GM12874 (cell line): ENCODE results near the gene GRM3.

Experiments used
- CTCF ChIP-seq: IDR thresholded peaks from 2 replicates; pipeline ENCODE4 v1.5.1; 2011; ENCODE audit warnings: low read depth, mild to moderate bottlenecking, control low read depth, low read length, moderate library complexity; ENCODE audit not compliant: insufficient read depth

Gene GRM3

GRCh38 chr7:86706406-86706805, 62.7 kb downstream of the GRM3 start:
- no peak for TF ChIP-seq CTCF

- no peak for TF ChIP-seq CTCF
Measured at GRCh38 chr7:86708031-86708680, 64.4 kb downstream of the GRM3 start.

- TF ChIP-seq CTCF = no peak
Measured at GRCh38 chr7:86720306-86720705, 76.6 kb downstream of the GRM3 start.

- TF ChIP-seq CTCF = no peak
Measured at GRCh38 chr7:86733783-86734182, 90.1 kb downstream of the GRM3 start.

- TF ChIP-seq CTCF = no peak
Measured at GRCh38 chr7:86745013-86745745, 101.5 kb downstream of the GRM3 start.

GRCh38 chr7:86747698-86748097, 104.0 kb downstream of the GRM3 start:
- no peak for TF ChIP-seq CTCF

GRCh38 chr7:86748201-86748600, 104.5 kb downstream of the GRM3 start:
- TF ChIP-seq CTCF = no peak
